ENCODE measurements around the gene IL17F. TPM values are rescaled to one million over a fixed set of nuclear protein-coding genes. Genes with fewer than 3 reads are reported as not detected.
A peak's percentile ranks its signal among the peaks of the same experiment; 100 is the strongest.

The IL17F gene
- total RNA-seq, 6 donors from 2014 or later: not detected

GRCh38 chr6:52276130-52276529, 31.8 kb upstream of the IL17F start:
- Histone ChIP-seq H3K27ac (no peak overlapping the region), H3K36me3 (peaks cover 24 to 98% (median 65%) of the 10 kb centered on the region in 4 donors)
- TF ChIP-seq, protein P1, sequence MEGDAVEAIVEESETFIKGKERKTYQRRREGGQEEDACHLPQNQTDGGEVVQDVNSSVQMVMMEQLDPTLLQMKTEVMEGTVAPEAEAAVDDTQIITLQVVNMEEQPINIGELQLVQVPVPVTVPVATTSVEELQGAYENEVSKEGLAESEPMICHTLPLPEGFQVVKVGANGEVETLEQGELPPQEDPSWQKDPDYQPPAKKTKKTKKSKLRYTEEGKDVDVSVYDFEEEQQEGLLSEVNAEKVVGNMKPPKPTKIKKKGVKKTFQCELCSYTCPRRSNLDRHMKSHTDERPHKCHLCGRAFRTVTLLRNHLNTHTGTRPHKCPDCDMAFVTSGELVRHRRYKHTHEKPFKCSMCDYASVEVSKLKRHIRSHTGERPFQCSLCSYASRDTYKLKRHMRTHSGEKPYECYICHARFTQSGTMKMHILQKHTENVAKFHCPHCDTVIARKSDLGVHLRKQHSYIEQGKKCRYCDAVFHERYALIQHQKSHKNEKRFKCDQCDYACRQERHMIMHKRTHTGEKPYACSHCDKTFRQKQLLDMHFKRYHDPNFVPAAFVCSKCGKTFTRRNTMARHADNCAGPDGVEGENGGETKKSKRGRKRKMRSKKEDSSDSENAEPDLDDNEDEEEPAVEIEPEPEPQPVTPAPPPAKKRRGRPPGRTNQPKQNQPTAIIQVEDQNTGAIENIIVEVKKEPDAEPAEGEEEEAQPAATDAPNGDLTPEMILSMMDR (IDR thresholded peaks at IDR 0.05): no peak
- TF ChIP-seq EP300 (IDR thresholded peaks at IDR 0.05) (no peak), POLR2A (IDR thresholded peaks at IDR 0.05) (no peak), POLR2AphosphoS5 (IDR thresholded peaks at IDR 0.05) (no peak)

GRCh38 chr6:52271852-52272460, 27.7 kb upstream of the IL17F start:
- Histone ChIP-seq H3K4me3 (no peak overlapping the region), H3K36me3 (peaks cover 18 to 98% (median 53%) of the 10 kb centered on the region in 4 donors), H3K27ac (peak overlapping the region; percentile 26 to 77 (median 50)), H3K4me1 (peaks cover 4 to 12% (median 9%) of the 10 kb centered on the region in 4 donors), H3K9me3 (no peaks in the 10 kb centered on the region), H3K27me3 (no peaks in the 10 kb centered on the region)
- peak in 1 of 2 donors; percentile 26 for ATAC-seq (ENCODE audit: low FRiP score in 2 of 2)
- WGBS, 2 donors: 57 to 74% methylated on average over 9 of the region's 9 CpGs
- no peak for DNase-seq
- TF ChIP-seq EP300 (IDR thresholded peaks at IDR 0.05) (peak in 3 of 4 donors; percentile 20 to 48 (median 21)), POLR2AphosphoS5 (IDR thresholded peaks at IDR 0.05) (no peak)

More at GRCh38 chr6:52276130-52276529, 31.8 kb upstream of the IL17F start:
- H3K4me3 ChIP-seq: no peak overlapping the region
- DNase-seq (no peak), ATAC-seq (ENCODE audit: low FRiP score in 2 of 2) (no peak)
- peaks cover 4 to 11% (median 8%) of the 10 kb centered on the region in 4 donors for H3K4me1 ChIP-seq
- WGBS, 2 donors: 95 to 96% methylated on average over 10 of the region's 10 CpGs
- no peaks in the 10 kb centered on the region for H3K9me3 ChIP-seq
- no peaks in the 10 kb centered on the region for H3K27me3 ChIP-seq

- ATAC-seq (ENCODE audit: low FRiP score in 2 of 2): peak in 1 of 2 donors; percentile 82
- no peaks in the 10 kb centered on the region for H3K9me3 ChIP-seq
- H3K27me3 ChIP-seq: no peaks in the 10 kb centered on the region
- H3K4me1 ChIP-seq: no peaks in the 10 kb centered on the region
- WGBS, 2 donors: 52% methylated on average over 11 of the region's 11 CpGs
- H3K36me3 ChIP-seq: peaks cover 15 to 65% (median 44%) of the 10 kb centered on the region in 4 donors
- peak in 1 of 2 donors; percentile 47 for DNase-seq
- H3K27ac ChIP-seq: no peak overlapping the region
- TF ChIP-seq EP300 (IDR thresholded peaks at IDR 0.05): no peak
- TF ChIP-seq, protein P1 (IDR thresholded peaks at IDR 0.05): peak; percentile 61 to 87 (median 78)
- TF ChIP-seq POLR2A (IDR thresholded peaks at IDR 0.05): no peak
- no peak for TF ChIP-seq POLR2AphosphoS5 (IDR thresholded peaks at IDR 0.05)
- H3K4me3 ChIP-seq: no peak overlapping the region
Measured at GRCh38 chr6:52263709-52264540, 19.6 kb upstream of the IL17F start.

DNA sequence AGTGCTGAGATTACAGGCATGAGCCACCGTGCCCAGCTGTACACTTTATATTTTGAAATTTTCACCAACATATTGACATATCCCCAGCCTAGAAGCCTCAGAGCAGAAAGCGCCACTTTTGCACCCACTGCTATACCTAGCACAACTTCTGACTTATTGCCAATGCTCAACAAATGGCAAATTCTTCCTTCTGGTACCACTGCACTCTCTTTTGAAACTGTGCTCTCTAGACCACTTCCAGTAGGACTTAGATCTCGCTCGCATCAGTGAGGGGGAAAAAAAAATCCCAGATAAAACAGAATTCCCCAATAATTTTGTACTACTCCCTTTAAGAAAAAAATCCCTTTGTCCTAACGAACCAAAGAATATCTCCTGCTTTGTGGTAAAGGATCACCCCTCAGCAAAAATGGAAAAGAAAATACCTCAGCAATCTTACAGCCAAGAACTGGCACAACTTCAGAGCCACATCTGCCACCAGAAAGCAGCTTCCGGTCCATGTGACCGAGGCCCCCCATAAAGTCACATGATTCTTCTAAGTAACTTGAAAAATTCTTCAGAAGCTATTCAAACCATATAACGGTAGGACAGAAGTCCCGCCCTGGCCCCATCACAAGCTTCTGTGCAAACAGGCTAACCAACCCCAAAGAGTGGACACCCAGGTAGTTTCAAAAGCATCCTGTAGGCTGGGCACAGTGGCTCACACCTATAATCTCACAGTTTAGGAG, 18.5 kb upstream of the IL17F start:
- 87 to 90% methylated on average over 9 of the region's 9 CpGs for WGBS, 2 donors
- no peaks in the 10 kb centered on the region for H3K9me3 ChIP-seq
- H3K27ac ChIP-seq: no peak overlapping the region
- ATAC-seq (ENCODE audit: low FRiP score in 2 of 2) (no peak), DNase-seq (no peak)
- H3K36me3 ChIP-seq: peaks cover 5 to 54% (median 33%) of the 10 kb centered on the region in 4 donors
- no peaks in the 10 kb centered on the region for H3K4me1 ChIP-seq
- no peaks in the 10 kb centered on the region for H3K27me3 ChIP-seq
- no peak overlapping the region for H3K4me3 ChIP-seq
- TF ChIP-seq POLR2AphosphoS5 (IDR thresholded peaks at IDR 0.05) (no peak), POLR2A (IDR thresholded peaks at IDR 0.05) (no peak), EP300 (IDR thresholded peaks at IDR 0.05) (no peak)
- TF ChIP-seq, protein P1 (IDR thresholded peaks at IDR 0.05): no peak

- no peaks in the 10 kb centered on the region for H3K27me3 ChIP-seq
- H3K36me3 ChIP-seq: peaks cover 0 to 38% (median 22%) of the 10 kb centered on the region in 4 donors
- DNase-seq (no peak), ATAC-seq (ENCODE audit: low FRiP score in 2 of 2) (peak in 1 of 2 donors; percentile 41)
- H3K4me1 ChIP-seq: no peaks in the 10 kb centered on the region
- H3K9me3 ChIP-seq: no peaks in the 10 kb centered on the region
- no peak for TF ChIP-seq POLR2A (IDR thresholded peaks at IDR 0.05)
- no peak for TF ChIP-seq POLR2AphosphoS5 (IDR thresholded peaks at IDR 0.05)
- TF ChIP-seq EP300 (IDR thresholded peaks at IDR 0.05): no peak
- no peak overlapping the region for H3K27ac ChIP-seq
- no peak overlapping the region for H3K4me3 ChIP-seq
- WGBS, 2 donors: 78 to 86% methylated on average over 6 of the region's 6 CpGs
Measured at GRCh38 chr6:52261229-52261628, 16.9 kb upstream of the IL17F start.
